ENCODE results near the gene CSRNP3.

DNA sequence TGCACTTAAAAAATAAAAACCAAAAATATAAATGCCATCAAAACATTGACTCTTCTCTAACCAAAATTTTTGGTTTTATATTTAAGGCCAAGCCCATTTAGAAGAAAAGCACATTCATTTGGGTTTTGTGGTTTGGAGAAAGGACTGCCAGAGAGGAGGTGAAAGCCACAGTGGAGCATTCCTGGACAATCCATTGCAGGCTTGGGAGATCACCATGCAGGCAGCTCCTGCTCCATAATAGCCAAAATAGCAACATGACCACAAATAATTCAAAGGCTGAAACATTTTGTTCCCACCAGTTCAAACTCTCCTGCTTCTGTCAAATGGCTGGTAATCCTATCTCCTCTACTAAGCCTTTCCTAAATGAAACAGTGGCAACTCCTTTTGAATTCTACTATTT, 251.0 kb downstream of the CSRNP3 start:
- TF ChIP-seq, protein P1, sequence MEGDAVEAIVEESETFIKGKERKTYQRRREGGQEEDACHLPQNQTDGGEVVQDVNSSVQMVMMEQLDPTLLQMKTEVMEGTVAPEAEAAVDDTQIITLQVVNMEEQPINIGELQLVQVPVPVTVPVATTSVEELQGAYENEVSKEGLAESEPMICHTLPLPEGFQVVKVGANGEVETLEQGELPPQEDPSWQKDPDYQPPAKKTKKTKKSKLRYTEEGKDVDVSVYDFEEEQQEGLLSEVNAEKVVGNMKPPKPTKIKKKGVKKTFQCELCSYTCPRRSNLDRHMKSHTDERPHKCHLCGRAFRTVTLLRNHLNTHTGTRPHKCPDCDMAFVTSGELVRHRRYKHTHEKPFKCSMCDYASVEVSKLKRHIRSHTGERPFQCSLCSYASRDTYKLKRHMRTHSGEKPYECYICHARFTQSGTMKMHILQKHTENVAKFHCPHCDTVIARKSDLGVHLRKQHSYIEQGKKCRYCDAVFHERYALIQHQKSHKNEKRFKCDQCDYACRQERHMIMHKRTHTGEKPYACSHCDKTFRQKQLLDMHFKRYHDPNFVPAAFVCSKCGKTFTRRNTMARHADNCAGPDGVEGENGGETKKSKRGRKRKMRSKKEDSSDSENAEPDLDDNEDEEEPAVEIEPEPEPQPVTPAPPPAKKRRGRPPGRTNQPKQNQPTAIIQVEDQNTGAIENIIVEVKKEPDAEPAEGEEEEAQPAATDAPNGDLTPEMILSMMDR (IDR thresholded peaks at IDR 0.05; ENCODE audit: low read length) = no peak
- TF ChIP-seq EZH2 (IDR thresholded peaks at IDR 0.05; ENCODE audit: borderline replicate concordance, low read length) = no peak

All from OCI-LY1 (cell line).